Trophoblast cell (in vitro differentiated cells and primary cell): ENCODE data around the gene SH2B3.

Experiments used
- DNase-seq, 2 donors: peaks; one replicate each; pipeline ENCODE4 v3.0.0-alpha.2; 2016
- H2AFZ ChIP-seq: 2 replicates; pipeline ENCODE4 v1.6.1; 2013; ENCODE audit warnings: low read length, moderate library complexity, mild to moderate bottlenecking; ENCODE audit not compliant: insufficient read depth, poor library complexity
- H2AK5ac ChIP-seq: 2 replicates; pipeline ENCODE4 v1.6.1; 2013; ENCODE audit warnings: mild to moderate bottlenecking, low read length
- H2BK120ac ChIP-seq: 2 replicates; pipeline ENCODE4 v1.6.1; 2013; ENCODE audit warnings: low read length, mild to moderate bottlenecking, moderate library complexity; ENCODE audit not compliant: insufficient read depth, poor library complexity
- H2BK12ac ChIP-seq: 2 replicates; pipeline ENCODE4 v1.6.1; 2013; ENCODE audit warnings: mild to moderate bottlenecking, low read length, moderate library complexity
- H2BK5ac ChIP-seq: 2 replicates; pipeline ENCODE4 v1.6.1; 2013; ENCODE audit warnings: low read length, low read depth, moderate library complexity, mild to moderate bottlenecking; ENCODE audit not compliant: poor library complexity
- H3K14ac ChIP-seq: 2 replicates; pipeline ENCODE4 v1.6.1; 2013; ENCODE audit warnings: mild to moderate bottlenecking, low read length
- H3K18ac ChIP-seq: 2 replicates; pipeline ENCODE4 v1.6.1; 2013; ENCODE audit warnings: mild to moderate bottlenecking, low read length
- H3K23ac ChIP-seq: 2 replicates; pipeline ENCODE4 v1.6.1; 2013; ENCODE audit warnings: low read length
- H3K27ac ChIP-seq: 2 replicates; pipeline ENCODE4 v1.5.1; 2013; ENCODE audit warnings: low read depth, mild to moderate bottlenecking, inconsistent platforms, low read length, moderate library complexity
- H3K27me3 ChIP-seq: 2 replicates; pipeline ENCODE4 v1.6.1; 2013; ENCODE audit warnings: inconsistent platforms, mild to moderate bottlenecking, low read length, moderate library complexity; ENCODE audit not compliant: insufficient read depth
- H3K36me3 ChIP-seq, 2 experiments: 1 replicate in 1 of 2; 2 replicates in 1 of 2; pipeline ENCODE4 v1.6.1; 2013; ENCODE audit warnings: low read length in 2 of 2, mild to moderate bottlenecking in 2 of 2, moderate library complexity in 1 of 2; ENCODE audit not compliant: insufficient read depth in 2 of 2, control insufficient read depth in 1 of 2
- H3K4ac ChIP-seq: 2 replicates; pipeline ENCODE4 v1.6.1; 2013; ENCODE audit warnings: low read depth, mild to moderate bottlenecking, low read length, moderate library complexity
- H3K4me1 ChIP-seq, 2 experiments: 1 replicate in 1 of 2; 2 replicates in 1 of 2; pipeline ENCODE4 v1.6.1; 2013; ENCODE audit warnings: low read length in 2 of 2, mild to moderate bottlenecking in 2 of 2, moderate library complexity in 1 of 2; ENCODE audit not compliant: insufficient read depth in 2 of 2, control insufficient read depth in 1 of 2
- H3K4me2 ChIP-seq: 2 replicates; pipeline ENCODE4 v1.6.1; 2013; ENCODE audit warnings: inconsistent platforms, mild to moderate bottlenecking, low read length, moderate library complexity
- H3K4me3 ChIP-seq: 2 replicates; pipeline ENCODE4 v1.5.1; 2013; ENCODE audit warnings: mild to moderate bottlenecking, low read depth, low read length, inconsistent platforms
- H3K79me1 ChIP-seq: one replicate; pipeline ENCODE4 v1.6.1; 2013; ENCODE audit warnings: low read length
- H3K79me2 ChIP-seq: 2 replicates; pipeline ENCODE4 v1.6.1; 2013; ENCODE audit warnings: low read length, mild to moderate bottlenecking; ENCODE audit not compliant: control insufficient read depth, insufficient read depth, poor library complexity
- H3K9ac ChIP-seq: 2 replicates; pipeline ENCODE4 v1.6.1; 2013; ENCODE audit warnings: mild to moderate bottlenecking, low read length
- H3K9me3 ChIP-seq: 2 replicates; pipeline ENCODE4 v1.6.1; 2013; ENCODE audit warnings: low read depth, mild to moderate bottlenecking, control low read depth, inconsistent platforms, low read length; ENCODE audit not compliant: insufficient read depth
- H4K12ac ChIP-seq: 2 replicates; pipeline ENCODE4 v1.6.1; 2013; ENCODE audit warnings: low read depth, mild to moderate bottlenecking, low read length, moderate library complexity
- H4K8ac ChIP-seq: 2 replicates; pipeline ENCODE4 v1.6.1; 2013; ENCODE audit warnings: low read depth, mild to moderate bottlenecking, low read length, moderate library complexity
- H4K91ac ChIP-seq: one replicate; pipeline ENCODE4 v1.6.1; 2013; ENCODE audit warnings: low read depth, mild to moderate bottlenecking, low read length, moderate library complexity
- WGBS: extraction: QIAGEN DNeasy Blood & Tissue Kit; methylation state at CpG from one replicate; pipeline ENCODE4 v1.1.7; 2013; ENCODE audit warnings: missing lambda C conversion rate; ENCODE audit not compliant: insufficient read length, insufficient coverage; ENCODE audit errors: extremely low coverage; 5-methylcytosine and 5-hydroxymethylcytosine counted together

Gene SH2B3

DNA sequence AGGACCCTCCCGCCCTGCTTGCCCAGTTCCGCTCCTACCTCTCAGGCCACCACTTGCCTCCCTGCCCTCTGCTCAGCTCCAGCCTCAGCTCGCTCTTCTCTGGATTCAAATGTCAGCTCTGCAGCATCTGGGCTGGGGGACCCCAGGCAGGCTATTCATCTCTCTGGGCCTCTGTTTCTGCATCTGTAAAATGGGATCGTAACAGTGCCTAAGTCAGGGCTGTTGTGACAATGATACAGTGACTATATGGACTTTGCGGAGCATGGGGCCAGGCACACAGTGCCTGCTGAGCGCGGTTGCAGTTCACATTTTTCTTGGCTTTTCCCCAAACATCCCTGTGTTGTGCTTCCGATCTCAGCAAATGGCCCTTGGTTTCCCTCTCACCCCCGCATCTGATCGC is 39.6 kb upstream of the SH2B3 start:
- Histone ChIP-seq H3K79me1 (peaks cover 17% of the 10 kb centered on the region), H3K4me2 (no peak overlapping the region), H3K36me3 (peaks cover 15 to 25% of the 10 kb centered on the region in 2 experiments), H3K4me3 (no peak overlapping the region), H2BK5ac (no peak overlapping the region), H2BK120ac (no peak overlapping the region), H3K27ac (no peak overlapping the region), H2BK12ac (no peak overlapping the region), H3K79me2 (peaks cover 10% of the 10 kb centered on the region), H3K27me3 (no peaks in the 10 kb centered on the region), H3K4me1 (peaks cover 40% of the 10 kb centered on the region in 2 experiments), H3K23ac (no peak overlapping the region), H3K9ac (no peak overlapping the region), H2AFZ (no peak overlapping the region), H3K9me3 (peaks cover 1% of the 10 kb centered on the region), H4K8ac (no peak overlapping the region), H2AK5ac (no peak overlapping the region), H3K18ac (no peak overlapping the region), H4K12ac (no peak overlapping the region), H4K91ac (no peak overlapping the region), H3K4ac (no peak overlapping the region), H3K14ac (no peak overlapping the region)
- no peak for DNase-seq
- no CpG with 5 or more reads among the region's 10 CpGs for WGBS

DNA sequence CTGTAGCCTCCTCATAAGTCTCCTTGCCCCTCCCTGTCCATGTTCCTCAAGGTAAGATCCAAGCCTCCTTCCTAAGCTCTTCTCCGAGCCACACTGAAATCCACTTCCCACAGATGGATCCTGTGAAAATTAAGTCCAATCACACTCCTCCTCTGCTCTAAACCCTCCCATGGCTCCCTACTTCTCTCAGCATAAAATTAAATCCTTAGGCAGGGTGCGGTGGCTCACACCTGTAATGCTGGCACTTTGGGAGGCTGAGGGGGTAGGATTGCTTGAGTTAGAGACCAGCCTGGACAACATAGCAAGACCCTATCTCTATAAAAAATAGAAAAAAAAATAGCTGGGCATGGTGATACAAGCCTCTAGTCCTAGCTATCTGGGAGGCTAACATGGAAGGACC is 39.1 kb upstream of the SH2B3 start:
- Histone ChIP-seq H3K27ac (no peak overlapping the region), H3K4me3 (no peak overlapping the region), H3K36me3 (peaks cover 15 to 25% of the 10 kb centered on the region in 2 experiments), H3K79me2 (peaks cover 10% of the 10 kb centered on the region), H3K79me1 (peaks cover 15% of the 10 kb centered on the region), H3K9ac (no peak overlapping the region), H3K9me3 (peaks cover 1% of the 10 kb centered on the region), H4K91ac (no peak overlapping the region), H3K4me1 (peaks cover 34 to 36% of the 10 kb centered on the region in 2 experiments), H2AK5ac (no peak overlapping the region), H4K12ac (no peak overlapping the region), H3K18ac (no peak overlapping the region), H2BK5ac (no peak overlapping the region), H4K8ac (no peak overlapping the region), H2BK120ac (no peak overlapping the region), H3K4me2 (no peak overlapping the region), H3K4ac (no peak overlapping the region), H3K27me3 (no peaks in the 10 kb centered on the region), H3K14ac (no peak overlapping the region), H2BK12ac (no peak overlapping the region), H3K23ac (no peak overlapping the region), H2AFZ (no peak overlapping the region)
- no peak for DNase-seq
- no CpG with 5 or more reads among the region's 2 CpGs for WGBS

DNA sequence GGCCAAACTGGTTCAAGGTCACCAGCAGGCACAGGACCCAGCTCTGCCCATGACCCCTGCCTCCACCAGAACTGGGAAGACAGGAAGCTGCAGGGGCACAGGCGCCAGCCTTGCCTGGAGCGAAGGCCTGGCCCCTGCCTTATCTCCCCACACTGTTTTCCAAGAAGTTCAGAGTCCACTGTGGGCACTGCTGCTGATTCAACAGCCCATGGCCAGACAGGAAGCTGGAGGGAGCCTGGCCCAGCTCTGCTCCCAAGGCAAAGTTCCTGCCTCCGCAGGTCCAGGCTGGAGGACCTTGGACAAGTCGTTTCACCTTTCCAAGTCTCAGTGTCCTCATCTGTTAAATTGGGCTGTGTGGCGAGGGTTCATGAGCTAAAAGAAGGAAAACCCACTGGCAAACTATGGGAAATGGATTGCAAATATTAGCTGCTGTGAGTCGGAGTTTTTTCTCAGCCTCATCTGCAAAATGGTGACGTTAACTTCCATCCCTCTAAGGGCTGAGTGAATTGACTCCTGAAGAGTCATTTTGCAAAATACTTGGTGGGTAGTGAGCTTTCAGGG is 38.0 kb upstream of the SH2B3 start:
- H3K4me1 ChIP-seq, result peaks cover 24 to 27% of the 10 kb centered on the region in 2 experiments
- WGBS, result no CpG with 5 or more reads among the region's 7 CpGs
- peak in 1 of 2 donors; percentile 7 for DNase-seq
- H2BK12ac ChIP-seq, result no peak overlapping the region
- H3K9me3 ChIP-seq, result peaks cover 1% of the 10 kb centered on the region
- no peak overlapping the region for H3K4ac ChIP-seq
- no peak overlapping the region for H2AFZ ChIP-seq
- H3K4me2 ChIP-seq, result peak overlapping the region; percentile 96
- no peak overlapping the region for H4K91ac ChIP-seq
- peaks cover 10% of the 10 kb centered on the region for H3K79me2 ChIP-seq
- H3K4me3 ChIP-seq, result no peak overlapping the region
- no peak overlapping the region for H2BK5ac ChIP-seq
- no peak overlapping the region for H4K12ac ChIP-seq
- H3K27ac ChIP-seq, result no peak overlapping the region
- H3K14ac ChIP-seq, result no peak overlapping the region
- H3K36me3 ChIP-seq, result peaks cover 10 to 18% of the 10 kb centered on the region in 2 experiments
- H3K23ac ChIP-seq, result no peak overlapping the region
- H2AK5ac ChIP-seq, result no peak overlapping the region
- H3K9ac ChIP-seq, result no peak overlapping the region
- H2BK120ac ChIP-seq, result no peak overlapping the region
- H4K8ac ChIP-seq, result no peak overlapping the region
- no peaks in the 10 kb centered on the region for H3K27me3 ChIP-seq
- H3K18ac ChIP-seq, result no peak overlapping the region
- peaks cover 12% of the 10 kb centered on the region for H3K79me1 ChIP-seq

DNA sequence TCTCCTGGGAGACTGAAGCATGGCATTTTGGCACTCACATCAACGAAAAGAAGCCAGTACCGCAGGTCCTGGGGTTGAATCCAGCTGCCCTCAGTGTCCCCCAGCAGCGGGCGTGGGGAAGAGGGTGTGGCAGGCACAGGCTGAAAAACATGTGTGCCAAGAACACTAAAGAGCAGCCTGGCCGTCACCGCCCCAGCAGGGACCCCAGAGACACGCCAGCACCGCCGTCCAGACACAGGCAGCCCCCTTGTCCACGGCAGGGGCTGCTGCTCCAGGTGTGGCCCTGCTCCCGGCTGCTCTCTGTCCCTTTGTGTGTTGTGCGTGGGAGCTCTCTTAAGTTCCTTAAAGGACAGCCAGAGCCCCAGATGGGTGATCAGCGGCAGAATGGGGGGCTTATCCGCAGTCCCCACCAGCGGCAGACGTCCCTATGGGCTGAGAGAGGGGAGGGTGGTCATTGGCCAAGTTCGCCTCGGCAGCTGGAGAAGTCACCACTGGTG is 37.4 kb upstream of the SH2B3 start:
- peaks cover 7% of the 10 kb centered on the region for H3K79me2 ChIP-seq
- peaks cover 5 to 13% of the 10 kb centered on the region in 2 experiments for H3K36me3 ChIP-seq
- H3K4me3 ChIP-seq, result peak overlapping the region; percentile 94
- H3K27ac ChIP-seq, result no peak overlapping the region
- peak overlapping the region; percentile 59 for H2BK120ac ChIP-seq
- peak overlapping the region; percentile 35 for H2BK12ac ChIP-seq
- peak overlapping the region; percentile 43 for H4K12ac ChIP-seq
- H3K79me1 ChIP-seq, result peaks cover 8% of the 10 kb centered on the region
- peak overlapping the region; percentile 62 for H4K91ac ChIP-seq
- peak overlapping the region; percentile 78 for H4K8ac ChIP-seq
- no peak overlapping the region for H3K23ac ChIP-seq
- peak overlapping the region; percentile 81 for H3K18ac ChIP-seq
- H3K4ac ChIP-seq, result peak overlapping the region; percentile 43
- H3K9ac ChIP-seq, result peak overlapping the region; percentile 74
- H2BK5ac ChIP-seq, result peak overlapping the region; percentile 11
- peaks cover 1% of the 10 kb centered on the region for H3K9me3 ChIP-seq
- no peaks in the 10 kb centered on the region for H3K27me3 ChIP-seq
- H2AFZ ChIP-seq, result peak overlapping the region; percentile 90
- peak overlapping the region; percentile 80 for H3K14ac ChIP-seq
- H2AK5ac ChIP-seq, result peak overlapping the region; percentile 63
- peak overlapping the region; percentile 96 for H3K4me2 ChIP-seq
- no CpG with 5 or more reads among the region's 18 CpGs for WGBS
- peaks cover 19 to 22% of the 10 kb centered on the region in 2 experiments for H3K4me1 ChIP-seq
- peak in 1 of 2 donors; percentile 6 for DNase-seq
